Measurements from ENCODE around the gene MCRIP1. TPM values are rescaled to one million over a fixed set of nuclear protein-coding genes. Genes with fewer than 3 reads are reported as not detected.
A peak's percentile ranks its signal among the peaks of the same experiment; 100 is the strongest.

MCRIP1 gene
- total and polyA plus RNA-seq, 9 of the 15 experiments (the other 6 are each of a cell fraction or from before 2014, with no cell fraction given) = 0.39 to 35.8 (median 9.7) TPM

GRCh38 chr17:81792675-81793615 is 40.1 kb downstream of the MCRIP1 start (continued):
- TF ChIP-seq ZNF318 (IDR thresholded peaks at IDR 0.05; ENCODE audit: borderline replicate concordance in 1 of 2, low read depth in 1 of 2) (no peak), E2F8 (IDR thresholded peaks at IDR 0.05; ENCODE audit: low read depth, partially characterized antibody) (no peak), NKRF (IDR thresholded peaks at IDR 0.05; ENCODE audit: borderline replicate concordance) (peak; percentile 51; the same call in 1 of the 2 replicates), TRIM24 (IDR thresholded peaks at IDR 0.05) (peak in 1 of 2 experiments; percentile 76; a peak in 2 of 4 replicates), LARP7 (IDR thresholded peaks at IDR 0.05) (0 out of 2 replicates have a peak, but pooled peaks have one; percentile 33)
- TF ChIP-seq, protein P1, sequence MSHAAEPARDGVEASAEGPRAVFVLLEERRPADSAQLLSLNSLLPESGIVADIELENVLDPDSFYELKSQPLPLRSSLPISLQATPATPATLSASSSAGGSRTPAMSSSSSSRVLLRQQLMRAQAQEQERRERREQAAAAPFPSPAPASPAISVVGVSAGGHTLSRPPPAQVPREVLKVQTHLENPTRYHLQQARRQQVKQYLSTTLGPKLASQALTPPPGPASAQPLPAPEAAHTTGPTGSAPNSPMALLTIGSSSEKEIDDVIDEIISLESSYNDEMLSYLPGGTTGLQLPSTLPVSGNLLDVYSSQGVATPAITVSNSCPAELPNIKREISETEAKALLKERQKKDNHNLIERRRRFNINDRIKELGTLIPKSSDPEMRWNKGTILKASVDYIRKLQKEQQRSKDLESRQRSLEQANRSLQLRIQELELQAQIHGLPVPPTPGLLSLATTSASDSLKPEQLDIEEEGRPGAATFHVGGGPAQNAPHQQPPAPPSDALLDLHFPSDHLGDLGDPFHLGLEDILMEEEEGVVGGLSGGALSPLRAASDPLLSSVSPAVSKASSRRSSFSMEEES (CRISPR knock-in tag; IDR thresholded peaks at IDR 0.05) = no peak
- TF ChIP-seq, protein P2, sequence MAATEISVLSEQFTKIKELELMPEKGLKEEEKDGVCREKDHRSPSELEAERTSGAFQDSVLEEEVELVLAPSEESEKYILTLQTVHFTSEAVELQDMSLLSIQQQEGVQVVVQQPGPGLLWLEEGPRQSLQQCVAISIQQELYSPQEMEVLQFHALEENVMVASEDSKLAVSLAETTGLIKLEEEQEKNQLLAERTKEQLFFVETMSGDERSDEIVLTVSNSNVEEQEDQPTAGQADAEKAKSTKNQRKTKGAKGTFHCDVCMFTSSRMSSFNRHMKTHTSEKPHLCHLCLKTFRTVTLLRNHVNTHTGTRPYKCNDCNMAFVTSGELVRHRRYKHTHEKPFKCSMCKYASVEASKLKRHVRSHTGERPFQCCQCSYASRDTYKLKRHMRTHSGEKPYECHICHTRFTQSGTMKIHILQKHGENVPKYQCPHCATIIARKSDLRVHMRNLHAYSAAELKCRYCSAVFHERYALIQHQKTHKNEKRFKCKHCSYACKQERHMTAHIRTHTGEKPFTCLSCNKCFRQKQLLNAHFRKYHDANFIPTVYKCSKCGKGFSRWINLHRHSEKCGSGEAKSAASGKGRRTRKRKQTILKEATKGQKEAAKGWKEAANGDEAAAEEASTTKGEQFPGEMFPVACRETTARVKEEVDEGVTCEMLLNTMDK (IDR thresholded peaks at IDR 0.05; ENCODE audit: borderline replicate concordance, insufficient read depth, low read depth, low read length, poor library complexity, severe bottlenecking) = no peak

Data from K562 (cell line).